Uterus (tissue), 4 donors: Measurements from ENCODE around the gene ZBP1. TPM values are rescaled to one million over a fixed set of nuclear protein-coding genes. Genes with fewer than 3 reads are reported as not detected.

Experiments used
- DNase-seq, 2 donors: peaks; one replicate each; pipeline ENCODE4 v3.0.0-alpha.2; 2019 to 2020
- H3K27ac ChIP-seq, 2 donors: fragments of 200-600 bp; sonication (generic); 1 replicate in 1 of 2; 2 replicates in 1 of 2; pipeline ENCODE4 v1.5.1; 2016 to 2018
- H3K27me3 ChIP-seq, 2 donors: fragments of 200-600 bp; sonication (generic); one replicate each; pipeline ENCODE4 v1.5.1; 2018 to 2019; ENCODE audit warnings: control low read depth in 1 of 2
- H3K36me3 ChIP-seq, 2 donors: fragments of 200-600 bp; sonication (generic); one replicate each; pipeline ENCODE4 v1.5.1; 2019; ENCODE audit warnings: control low read depth in 1 of 2
- H3K4me1 ChIP-seq, 2 donors: fragments of 200-600 bp; sonication (generic); one replicate each; pipeline ENCODE4 v1.5.1; 2018 to 2019; ENCODE audit warnings: control low read depth in 1 of 2
- H3K4me3 ChIP-seq, 2 donors: fragments of 200-600 bp; sonication (generic); 1 replicate in 1 of 2; 2 replicates in 1 of 2; pipeline ENCODE4 v1.5.1; 2018 to 2019; ENCODE audit warnings: mild to moderate bottlenecking in 1 of 2
- H3K9me3 ChIP-seq, 2 donors: fragments of 200-600 bp; sonication (generic); one replicate each; pipeline ENCODE4 v1.5.1; 2019; ENCODE audit warnings: control low read depth in 1 of 2
- POLR2A ChIP-seq, 2 donors: fragments of 450-650 bp; IDR thresholded peaks; one replicate each; pipeline ENCODE4 v1.6.1; 2016; ENCODE audit warnings: antibody characterized with exemption in 2 of 2, mild to moderate bottlenecking in 1 of 2, moderate library complexity in 1 of 2
- intact Hi-C: fragments of 100-400 bp; cut with DNase I; formaldehyde crosslinking; loops from one replicate; pipeline ENCODE4 v1.15.1; 2023; ENCODE audit warnings: low total_unique reads
- total RNA-seq, 4 donors: library from RNA; depleted of rRNA in 3 of 4; stranded (reverse); fragments of >200 nt in 3 of 4; gene quantifications; one replicate each; pipeline versions ENCODE4 v1.1.0 to v1.2.4, GENCODE V29; 2014 to 2023
- TF ChIP-seq, protein P1 (sequence below), 4 experiments: fragments of 200-600 bp in 2 of 4; fragments of 450-650 bp in 2 of 4; sonication (generic) in 2 of 4; IDR thresholded peaks; one replicate each; pipeline ENCODE4 v1.5.1; 2016 to 2019; ENCODE audit warnings: antibody characterized with exemption in 4 of 4, mild to moderate bottlenecking in 2 of 4, moderate library complexity in 1 of 4
- donor health status: DM: yes; HTN: yes; CAD: no.

ZBP1 gene
- total RNA-seq, 4 donors from 2014 or later, result 0.46 TPM; not detected in 3

DNA sequence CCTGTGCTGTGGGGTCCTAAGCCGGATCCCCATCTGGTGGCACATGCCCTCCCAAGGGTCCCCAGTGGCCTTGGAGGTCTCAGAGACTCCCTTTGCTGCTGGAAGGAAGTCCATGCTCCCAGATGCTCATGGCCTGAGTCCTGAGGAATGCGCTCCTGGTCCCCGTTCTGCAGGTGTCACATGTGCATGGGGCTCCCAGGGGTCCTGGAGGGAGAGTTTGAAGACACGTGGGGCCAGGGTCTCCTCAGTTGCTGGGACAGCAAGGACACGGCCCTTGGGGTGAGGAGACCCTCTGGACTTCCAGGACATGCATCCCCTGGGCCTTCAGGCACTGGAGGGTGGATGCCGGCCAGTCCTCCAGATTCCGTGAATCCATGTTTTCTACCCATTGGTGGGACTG lies 11.7 kb downstream of the ZBP1 start:
- Histone ChIP-seq H3K36me3 (no peaks in the 10 kb centered on the region), H3K27me3 (no peaks in the 10 kb centered on the region), H3K4me1 (no peaks in the 10 kb centered on the region), H3K4me3 (no peak overlapping the region), H3K9me3 (no peaks in the 10 kb centered on the region), H3K27ac (no peak overlapping the region)
- intact Hi-C loops, result no loop called here
- TF ChIP-seq POLR2A (IDR thresholded peaks at IDR 0.05), result no peak
- TF ChIP-seq, protein P1, sequence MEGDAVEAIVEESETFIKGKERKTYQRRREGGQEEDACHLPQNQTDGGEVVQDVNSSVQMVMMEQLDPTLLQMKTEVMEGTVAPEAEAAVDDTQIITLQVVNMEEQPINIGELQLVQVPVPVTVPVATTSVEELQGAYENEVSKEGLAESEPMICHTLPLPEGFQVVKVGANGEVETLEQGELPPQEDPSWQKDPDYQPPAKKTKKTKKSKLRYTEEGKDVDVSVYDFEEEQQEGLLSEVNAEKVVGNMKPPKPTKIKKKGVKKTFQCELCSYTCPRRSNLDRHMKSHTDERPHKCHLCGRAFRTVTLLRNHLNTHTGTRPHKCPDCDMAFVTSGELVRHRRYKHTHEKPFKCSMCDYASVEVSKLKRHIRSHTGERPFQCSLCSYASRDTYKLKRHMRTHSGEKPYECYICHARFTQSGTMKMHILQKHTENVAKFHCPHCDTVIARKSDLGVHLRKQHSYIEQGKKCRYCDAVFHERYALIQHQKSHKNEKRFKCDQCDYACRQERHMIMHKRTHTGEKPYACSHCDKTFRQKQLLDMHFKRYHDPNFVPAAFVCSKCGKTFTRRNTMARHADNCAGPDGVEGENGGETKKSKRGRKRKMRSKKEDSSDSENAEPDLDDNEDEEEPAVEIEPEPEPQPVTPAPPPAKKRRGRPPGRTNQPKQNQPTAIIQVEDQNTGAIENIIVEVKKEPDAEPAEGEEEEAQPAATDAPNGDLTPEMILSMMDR (IDR thresholded peaks at IDR 0.05), result no peak
- DNase-seq, result no peak

DNA sequence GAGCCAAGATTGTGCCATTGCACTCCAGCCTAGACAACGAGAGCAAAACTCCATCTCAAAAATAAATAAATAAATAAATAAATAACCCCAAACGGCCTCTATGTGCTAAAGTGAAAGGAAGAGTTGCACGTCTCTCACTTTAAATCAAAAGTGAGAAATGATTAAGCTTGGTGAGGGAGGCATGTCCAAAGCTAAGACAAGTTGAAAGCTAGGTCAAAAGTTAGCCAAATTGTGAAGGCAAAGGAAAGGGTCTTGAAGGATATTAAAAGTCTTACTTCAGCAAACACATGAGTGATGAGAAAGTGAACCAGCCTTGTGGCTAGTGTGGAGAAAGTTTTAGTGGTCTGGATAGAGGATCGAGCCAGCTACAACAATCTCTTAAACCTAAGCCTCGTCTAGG lies 14.3 kb downstream of the ZBP1 start:
- no peak for DNase-seq
- H3K9me3 ChIP-seq, result no peaks in the 10 kb centered on the region
- H3K27me3 ChIP-seq, result no peaks in the 10 kb centered on the region
- H3K4me1 ChIP-seq, result no peaks in the 10 kb centered on the region
- no peak overlapping the region for H3K27ac ChIP-seq
- H3K36me3 ChIP-seq, result no peaks in the 10 kb centered on the region
- intact Hi-C loops, result no loop called here
- H3K4me3 ChIP-seq, result no peak overlapping the region
- TF ChIP-seq, protein P1 (IDR thresholded peaks at IDR 0.05), result no peak
- TF ChIP-seq POLR2A (IDR thresholded peaks at IDR 0.05), result no peak

DNA sequence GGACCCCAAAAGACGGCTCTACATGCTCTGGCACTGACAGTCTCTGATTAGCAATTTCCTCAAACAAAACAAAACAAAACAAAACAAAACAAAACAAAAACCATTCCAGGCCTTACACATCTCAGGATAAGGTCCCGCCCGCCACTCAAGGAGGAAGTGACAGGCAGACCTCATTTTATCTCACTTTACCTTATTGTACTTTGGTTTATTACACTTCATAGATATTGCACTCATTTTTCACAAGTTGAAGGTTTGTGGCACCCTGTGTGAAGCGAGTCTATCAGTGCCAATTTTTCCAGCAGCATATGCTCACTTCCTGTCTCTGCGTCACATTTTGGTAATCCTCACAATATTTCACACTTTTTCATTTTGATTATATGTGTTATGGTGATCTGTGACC lies 15.2 kb downstream of the ZBP1 start:
- no peak for TF ChIP-seq POLR2A (IDR thresholded peaks at IDR 0.05)
- TF ChIP-seq, protein P1 (IDR thresholded peaks at IDR 0.05), result no peak
- H3K27me3 ChIP-seq, result no peaks in the 10 kb centered on the region
- intact Hi-C loops, result no loop called here
- no peaks in the 10 kb centered on the region for H3K4me1 ChIP-seq
- H3K4me3 ChIP-seq, result no peak overlapping the region
- DNase-seq, result no peak
- H3K27ac ChIP-seq, result no peak overlapping the region
- H3K9me3 ChIP-seq, result no peaks in the 10 kb centered on the region
- H3K36me3 ChIP-seq, result no peaks in the 10 kb centered on the region

DNA sequence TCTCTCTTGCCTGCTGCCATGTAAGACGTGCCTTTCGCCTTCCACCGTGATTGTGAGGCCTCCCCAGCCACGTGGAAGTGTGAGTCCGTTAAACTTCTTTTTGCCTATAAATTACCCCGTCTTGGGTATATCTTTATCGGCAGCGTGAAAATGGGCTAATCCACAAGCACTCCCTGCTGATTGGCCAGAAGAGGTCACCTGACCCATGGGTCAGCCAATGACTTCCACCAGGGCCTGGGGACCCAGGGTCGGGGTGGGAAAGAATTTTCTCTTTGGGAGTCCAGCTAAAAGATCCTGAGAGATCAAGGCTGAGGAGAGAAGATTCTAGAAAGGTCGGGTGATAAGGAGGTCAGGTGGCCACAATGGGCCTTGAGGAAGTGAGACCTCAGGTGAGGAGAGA lies 17.1 kb downstream of the ZBP1 start:
- Histone ChIP-seq H3K4me3 (no peak overlapping the region), H3K27ac (no peak overlapping the region), H3K9me3 (no peaks in the 10 kb centered on the region), H3K27me3 (no peaks in the 10 kb centered on the region), H3K36me3 (no peaks in the 10 kb centered on the region), H3K4me1 (no peaks in the 10 kb centered on the region)
- intact Hi-C loops, result no loop called here
- DNase-seq, result no peak
- TF ChIP-seq, protein P1 (IDR thresholded peaks at IDR 0.05), result no peak
- no peak for TF ChIP-seq POLR2A (IDR thresholded peaks at IDR 0.05)

DNA sequence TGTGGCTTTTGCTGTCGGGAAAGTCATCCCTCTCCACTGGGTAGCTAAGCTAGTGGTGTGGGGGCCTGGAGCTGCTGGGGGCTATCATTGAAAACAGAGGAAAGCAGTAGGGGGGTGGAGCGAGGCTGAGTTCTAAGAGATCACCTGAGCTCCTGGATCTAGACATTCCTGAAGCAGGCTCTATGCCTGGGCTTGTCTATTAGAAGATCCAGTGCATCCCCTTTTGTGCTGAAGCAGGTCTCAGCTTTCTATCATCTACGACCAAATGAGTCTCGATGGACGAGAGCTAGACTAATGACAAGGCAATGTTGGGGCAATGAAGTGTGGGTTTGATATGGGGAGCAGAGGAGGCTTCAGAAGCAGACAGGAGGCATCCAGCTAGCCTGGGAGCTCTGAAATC lies 18.5 kb downstream of the ZBP1 start:
- no peak overlapping the region for H3K4me3 ChIP-seq
- no peaks in the 10 kb centered on the region for H3K27me3 ChIP-seq
- H3K27ac ChIP-seq, result no peak overlapping the region
- TF ChIP-seq, protein P1 (IDR thresholded peaks at IDR 0.05), result no peak
- no peak for TF ChIP-seq POLR2A (IDR thresholded peaks at IDR 0.05)
- no peaks in the 10 kb centered on the region for H3K4me1 ChIP-seq
- H3K9me3 ChIP-seq, result no peaks in the 10 kb centered on the region
- intact Hi-C loops, result no loop called here
- no peaks in the 10 kb centered on the region for H3K36me3 ChIP-seq
- DNase-seq, result no peak
